Measurements from ENCODE around the gene FDX1.

The FDX1 gene

GRCh38 chr11:110467556-110467955, 37.8 kb downstream of the FDX1 start:
- DNase-seq = no peak

DNA sequence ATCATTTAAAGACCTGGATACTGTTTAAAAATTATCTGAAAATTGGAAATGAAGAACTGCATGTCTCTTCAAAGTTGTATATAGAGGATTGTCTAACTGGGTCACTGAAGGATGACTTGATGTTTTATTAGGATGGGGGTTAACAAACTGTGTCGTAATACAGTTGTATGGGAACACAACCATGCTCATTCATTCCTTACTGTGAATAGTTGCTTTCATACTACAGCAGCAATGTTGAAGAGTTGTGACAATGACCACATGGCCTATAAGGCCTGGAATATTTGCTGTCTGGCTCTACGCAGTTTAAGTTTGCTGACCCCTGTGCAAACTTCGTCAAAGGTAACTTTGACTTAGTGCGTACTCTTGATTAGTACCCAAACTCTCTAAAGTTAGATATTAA, 38.4 kb downstream of the FDX1 start:
- no peak for DNase-seq

DNA sequence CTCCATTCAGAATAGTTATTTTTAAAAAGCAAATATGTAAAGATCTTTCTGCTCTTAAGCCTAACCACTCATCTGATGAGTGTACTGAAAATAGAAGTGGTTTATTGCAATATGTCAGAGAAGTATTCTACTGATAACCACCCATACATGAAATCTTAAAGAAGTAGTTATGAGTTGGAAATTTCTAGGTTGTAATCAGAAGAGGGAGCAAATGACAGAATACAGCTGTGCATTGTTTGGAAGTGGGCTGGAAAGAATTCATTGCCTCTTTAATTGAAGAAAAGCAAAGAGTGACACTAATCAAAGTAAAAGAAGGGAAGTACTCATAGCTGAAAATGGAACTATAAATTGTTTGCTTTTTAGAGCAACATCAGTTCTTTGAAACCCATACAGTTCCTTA, 39.4 kb downstream of the FDX1 start:
- DNase-seq = no peak

- no peak for DNase-seq
These were observed 41.0 kb downstream of the FDX1 start for GRCh38 chr11:110470716-110471115.

GRCh38 chr11:110471371-110471770, 41.6 kb downstream of the FDX1 start:
- DNase-seq = no peak

DNA sequence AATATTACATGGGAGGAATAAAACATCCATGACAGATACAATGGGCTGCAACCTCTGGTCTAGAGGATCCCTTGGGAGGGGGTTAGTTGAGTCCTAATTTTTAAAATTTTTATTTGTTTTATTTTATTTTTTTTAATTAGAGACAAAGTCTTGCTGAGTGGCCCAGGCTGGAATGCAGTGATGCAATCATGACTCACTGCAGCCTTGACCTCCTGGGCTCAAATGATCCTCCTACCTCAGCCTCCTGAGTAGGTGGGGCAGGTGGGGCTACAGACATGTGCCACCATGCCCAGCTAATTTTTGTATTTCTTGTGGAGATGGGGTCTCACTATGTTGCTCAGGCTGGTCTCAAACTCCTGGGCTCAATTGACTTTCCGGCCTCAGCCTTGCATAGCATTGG, 43.1 kb downstream of the FDX1 start:
- no peak for DNase-seq

DNA sequence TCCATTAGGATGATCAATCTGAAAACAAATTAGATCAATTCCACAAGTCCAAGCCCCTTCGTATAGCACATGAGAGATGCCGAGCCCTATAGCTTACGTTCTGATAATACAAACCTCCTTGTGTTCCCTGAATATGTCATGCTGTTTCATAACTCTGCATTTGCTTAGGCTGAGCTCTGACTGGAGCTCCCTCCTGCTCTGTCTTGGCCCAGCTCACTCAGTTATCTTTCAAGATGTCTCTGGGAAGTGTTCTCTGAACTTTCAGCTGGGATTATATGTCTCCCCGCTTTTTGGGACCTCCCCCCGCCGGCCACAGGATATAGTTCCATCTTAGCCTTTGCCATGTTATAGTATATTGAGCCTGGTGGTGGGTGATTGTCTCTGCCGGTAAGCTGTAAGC, 44.0 kb downstream of the FDX1 start:
- no peak for DNase-seq

GRCh38 chr11:110474578-110474977, 44.8 kb downstream of the FDX1 start:
- no peak for DNase-seq

GRCh38 chr11:110475671-110476070, 45.9 kb downstream of the FDX1 start:
- no peak for DNase-seq

- no peak for DNase-seq
These were observed 48.7 kb downstream of the FDX1 start for GRCh38 chr11:110478410-110478809.

- DNase-seq = peak in 7 of 51 donors; percentile 6 to 87 (median 31)
These were observed 49.7 kb downstream of the FDX1 start for GRCh38 chr11:110479108-110480101.

GRCh38 chr11:110481523-110481922, 51.8 kb downstream of the FDX1 start:
- no peak for DNase-seq

DNA sequence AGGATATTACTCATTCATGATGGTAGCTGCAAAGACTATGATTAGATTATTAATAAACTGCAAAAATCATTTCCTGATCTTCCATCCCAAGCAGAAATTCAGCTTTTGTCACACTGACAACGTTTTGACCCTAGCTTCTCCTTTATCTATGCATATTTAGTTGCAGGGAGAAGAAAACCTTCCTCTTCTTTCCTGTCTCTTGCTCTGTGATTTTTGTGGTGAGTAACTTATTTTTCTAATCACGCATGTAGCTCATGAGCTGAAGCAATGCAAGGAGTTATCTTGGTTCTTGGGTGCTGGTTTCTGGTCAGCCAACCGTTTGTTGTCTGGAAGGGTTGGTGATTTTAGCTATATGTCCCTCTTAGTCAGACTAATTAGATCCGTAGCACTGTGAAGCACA, 56.4 kb downstream of the FDX1 start:
- DNase-seq = no peak

GRCh38 chr11:110488446-110488845, 58.7 kb downstream of the FDX1 start:
- no peak for DNase-seq

DNA sequence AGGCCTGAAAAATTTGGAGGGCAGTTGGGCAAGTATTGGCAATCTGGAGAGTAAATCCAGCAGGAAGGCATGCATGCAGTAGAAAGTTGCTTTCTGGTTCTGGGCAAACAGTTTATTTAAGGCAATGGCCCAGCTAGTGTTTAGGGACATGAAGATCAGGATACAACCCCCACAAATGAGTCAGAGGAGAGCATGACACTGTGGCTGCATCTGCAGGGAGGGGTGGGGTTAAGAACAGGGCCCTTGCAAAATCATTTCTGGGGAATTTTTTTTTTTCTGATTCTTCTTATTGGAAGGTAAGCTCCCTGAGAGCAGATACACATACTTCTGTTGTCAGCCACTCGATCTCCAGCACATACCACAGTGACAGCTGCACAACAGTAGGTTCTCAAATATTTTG, 61.1 kb downstream of the FDX1 start:
- DNase-seq = no peak

DNA sequence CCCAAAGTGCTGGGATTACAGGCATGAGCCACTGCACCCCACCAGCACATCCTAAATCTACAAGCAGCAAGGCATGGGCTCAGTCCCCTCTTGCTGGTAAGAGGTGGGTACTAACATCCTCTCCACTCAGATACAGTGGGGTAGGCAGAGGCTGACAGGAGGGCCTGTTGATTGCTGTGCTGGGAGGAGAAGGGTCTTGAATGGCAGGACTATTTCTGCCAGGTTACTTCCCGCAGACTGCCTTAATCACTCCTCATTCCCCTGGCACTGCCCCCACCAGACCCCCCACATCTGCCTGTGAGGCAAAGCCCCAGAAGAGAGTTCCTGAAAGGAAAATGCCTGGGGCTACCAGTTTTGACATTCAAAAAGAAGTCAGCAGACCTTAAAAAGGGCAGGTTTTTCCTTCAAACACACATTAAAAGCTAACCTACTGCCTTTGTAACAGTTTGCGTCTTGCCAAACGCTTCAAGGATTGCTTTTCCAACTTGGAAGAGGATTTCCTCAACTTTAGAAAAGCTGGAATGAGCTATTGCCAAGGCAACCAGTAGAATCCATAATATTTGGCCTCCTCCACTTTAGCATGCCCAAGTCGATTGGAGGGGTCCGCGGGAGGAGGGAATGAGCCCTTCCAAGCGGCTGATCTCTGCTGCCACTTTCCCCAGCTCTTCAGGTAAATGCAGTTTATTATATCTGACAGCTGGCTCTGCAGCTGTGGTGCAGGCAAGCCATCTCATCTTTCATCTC, 62.0 kb downstream of the FDX1 start:
- no peak for DNase-seq

DNA sequence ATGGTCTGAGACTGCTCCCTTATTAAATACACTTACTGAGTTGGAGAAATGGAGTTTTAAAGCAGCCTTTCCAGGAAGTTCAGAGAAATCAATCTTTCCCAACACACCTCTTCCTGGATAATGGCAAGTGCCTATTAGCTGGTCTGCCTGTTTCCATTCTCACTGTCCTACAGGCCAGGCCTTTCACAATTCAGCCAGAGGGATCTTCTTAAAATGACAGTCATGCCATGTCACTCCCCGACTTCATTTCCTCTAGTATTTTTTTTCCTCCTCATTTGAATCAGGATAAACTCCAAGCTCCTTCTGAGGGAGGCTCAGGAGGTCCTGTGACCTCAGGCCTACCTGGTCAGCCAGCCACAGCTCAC, 62.6 kb downstream of the FDX1 start:
- DNase-seq = no peak

GRCh38 chr11:110493346-110493745, 63.6 kb downstream of the FDX1 start:
- no peak for DNase-seq

- peak in 1 of 51 donors; percentile 8 for DNase-seq
These were observed 67.7 kb downstream of the FDX1 start for GRCh38 chr11:110497231-110497978.

- DNase-seq = no peak
These were observed 71.7 kb downstream of the FDX1 start for GRCh38 chr11:110501428-110501827.

DNA sequence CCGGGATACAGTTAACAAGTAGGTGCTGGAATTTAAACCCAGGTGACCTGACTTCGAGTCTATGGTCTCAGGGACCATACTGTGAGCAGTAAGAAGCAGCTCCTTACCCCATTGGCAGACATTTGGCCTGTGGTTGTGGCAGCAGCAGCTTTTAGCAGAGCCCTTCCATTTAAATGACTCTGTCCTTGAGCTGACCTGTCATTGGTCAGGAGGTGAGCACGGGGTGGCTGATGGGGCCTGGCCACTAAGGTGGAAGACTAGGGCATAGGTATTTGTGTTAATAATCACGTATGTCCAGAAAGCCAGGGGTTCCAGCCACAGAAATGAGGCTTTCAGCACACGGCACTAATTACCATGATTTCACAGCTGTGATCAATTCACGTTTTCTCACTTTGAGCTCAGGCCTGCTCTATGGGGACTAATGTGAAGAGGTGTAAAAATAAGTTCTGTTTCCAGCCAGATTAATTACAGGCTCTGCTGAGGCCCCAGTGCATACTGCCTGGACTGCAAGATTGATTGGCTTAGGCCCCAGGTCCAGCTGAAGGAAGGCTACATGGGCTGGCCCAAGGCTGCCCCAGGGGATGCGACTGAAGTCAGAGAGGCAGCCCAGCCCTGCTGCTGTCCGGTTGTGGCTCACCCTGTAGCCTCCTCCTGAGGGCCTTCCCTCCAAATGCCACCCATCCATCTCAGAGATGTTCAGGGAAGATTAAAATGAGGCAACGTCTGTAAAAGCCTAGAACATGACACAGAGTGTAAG, 76.0 kb downstream of the FDX1 start:
- DNase-seq = no peak

Data from hypothalamus (tissue), 51 donors.